ENCODE data around the gene DCTD.
"Not testable (repeated sequence)": the region's sequence is repeated elsewhere in the genome, so short reads cannot be mapped to it uniquely, and the experiment has no call there.

Gene DCTD

GRCh38 chr4:182920676-182921075, 3.5 kb upstream of the DCTD start:
- no peak for DNase-seq

- DNase-seq = no peak
Measured at GRCh38 chr4:182918791-182919302, 1.7 kb upstream of the DCTD start.

- no peak for DNase-seq
Measured at GRCh38 chr4:182918044-182918607, 940 bp upstream of the DCTD start.

- DNase-seq = peak; percentile 27
Measured at GRCh38 chr4:182916483-182917181, 554 bp downstream of the DCTD start.

GRCh38 chr4:182914357-182914756, 2.8 kb downstream of the DCTD start:
- DNase-seq = no peak

- DNase-seq = no peak
Measured at GRCh38 chr4:182913621-182914020, 3.6 kb downstream of the DCTD start.

GRCh38 chr4:182913036-182913435, 4.2 kb downstream of the DCTD start:
- no peak for DNase-seq

GRCh38 chr4:182908124-182908523, 9.1 kb downstream of the DCTD start:
- no peak for DNase-seq

GRCh38 chr4:182907396-182907795, 9.8 kb downstream of the DCTD start:
- no peak for DNase-seq

- no peak for DNase-seq
Measured at GRCh38 chr4:182906786-182907185, 10.4 kb downstream of the DCTD start.

GRCh38 chr4:182905038-182905437, 12.1 kb downstream of the DCTD start:
- DNase-seq = no peak

GRCh38 chr4:182904211-182904761, 12.9 kb downstream of the DCTD start:
- no peak for DNase-seq

GRCh38 chr4:182903013-182903412, 14.2 kb downstream of the DCTD start:
- no peak for DNase-seq

GRCh38 chr4:182901337-182901736, 15.8 kb downstream of the DCTD start:
- no peak for DNase-seq

- DNase-seq = not testable (repeated sequence)
Measured at GRCh38 chr4:182900021-182900420, 17.2 kb downstream of the DCTD start.

- no peak for DNase-seq
Measured at GRCh38 chr4:182898479-182898799, 18.7 kb downstream of the DCTD start.

- DNase-seq = no peak
Measured at GRCh38 chr4:182897601-182898478, 19.3 kb downstream of the DCTD start.

GRCh38 chr4:182896421-182896820, 20.8 kb downstream of the DCTD start:
- DNase-seq = no peak

GRCh38 chr4:182895791-182896292, 21.3 kb downstream of the DCTD start:
- no peak for DNase-seq

- no peak for DNase-seq
Measured at GRCh38 chr4:182894681-182895275, 22.4 kb downstream of the DCTD start.

GRCh38 chr4:182893474-182894080, 23.6 kb downstream of the DCTD start:
- no peak for DNase-seq

- DNase-seq = peak; percentile 23
Measured at GRCh38 chr4:182893047-182893446, 24.1 kb downstream of the DCTD start.

Data from NCI-H1417 treated with DMSO at 0.1 percent for 48 hours (cell line).